Fibroblast of lung (primary cell): ENCODE measurements around the gene STXBP6. TPM values are rescaled to one million over a fixed set of nuclear protein-coding genes. Genes with fewer than 3 reads are reported as not detected.

Experiments used
- DNase-seq, 2 donors: peaks; one replicate each; pipeline versions ENCODE4 v3.0.0 to v3.0.0-alpha.2; 2010; ENCODE audit warnings: low read depth in 2 of 2
- H2AFZ ChIP-seq: 2 replicates; pipeline ENCODE4 v1.5.1; 2012; ENCODE audit warnings: low read length, control low read depth, inconsistent platforms
- H3K27ac ChIP-seq: 2 replicates; pipeline ENCODE4 v1.5.1; 2011; ENCODE audit warnings: low read length, control low read depth; ENCODE audit not compliant: insufficient read depth
- H3K27me3 ChIP-seq: 2 replicates; pipeline ENCODE4 v1.5.1; 2011; ENCODE audit warnings: mild to moderate bottlenecking, low read length; ENCODE audit not compliant: control insufficient read depth, insufficient read depth
- H3K36me3 ChIP-seq: 2 replicates; pipeline ENCODE4 v1.5.1; 2011; ENCODE audit warnings: low read length; ENCODE audit not compliant: control insufficient read depth, insufficient read depth
- H3K4me1 ChIP-seq: 2 replicates; pipeline ENCODE4 v1.5.1; 2011; ENCODE audit warnings: low read length; ENCODE audit not compliant: control insufficient read depth, insufficient read depth; ENCODE audit errors: extremely low read depth
- H3K4me2 ChIP-seq: 2 replicates; pipeline ENCODE4 v1.5.1; 2011; ENCODE audit warnings: low read length, control low read depth; ENCODE audit not compliant: insufficient read depth; ENCODE audit errors: extremely low read depth
- H3K4me3 ChIP-seq, 4 experiments: fragments of 200-600 bp in 1 of 4; sonication (generic) in 1 of 4; replicated peaks in 1 of 4; 2 replicates each; pipeline ENCODE4 v1.5.1; 2011 to 2016; ENCODE audit warnings: low read length in 4 of 4, low read depth in 3 of 4, mild to moderate bottlenecking in 3 of 4, control low read depth in 2 of 4, inconsistent platforms in 1 of 4, mixed read lengths in 1 of 4; ENCODE audit not compliant: insufficient read depth in 1 of 4; ENCODE audit errors: control extremely low read depth in 1 of 4
- H3K79me2 ChIP-seq: 2 replicates; pipeline ENCODE4 v1.5.1; 2012; ENCODE audit warnings: mild to moderate bottlenecking, low read length, inconsistent platforms; ENCODE audit not compliant: control insufficient read depth, insufficient read depth
- H3K9ac ChIP-seq: 2 replicates; pipeline ENCODE4 v1.5.1; 2011; ENCODE audit warnings: mild to moderate bottlenecking, low read length, control low read depth; ENCODE audit not compliant: insufficient read depth
- H3K9me3 ChIP-seq: 2 replicates; pipeline ENCODE4 v1.5.1; 2012; ENCODE audit warnings: low read depth, low read length; ENCODE audit not compliant: control insufficient read depth, insufficient read depth
- H4K20me1 ChIP-seq: 2 replicates; pipeline ENCODE4 v1.5.1; 2011; ENCODE audit warnings: low read length; ENCODE audit not compliant: control insufficient read depth, insufficient read depth; ENCODE audit errors: extremely low read depth
- EZH2 ChIP-seq: IDR thresholded peaks from 2 replicates; pipeline ENCODE4 v1.5.1; 2012; ENCODE audit warnings: low read length, control low read depth, mild to moderate bottlenecking; ENCODE audit errors: missing control alignments
- polyA plus RNA-seq, 2 donors: library from polyadenylated mRNA; depleted of rRNA in 1 of 2; stranded (reverse) in 1 of 2; unstranded in 1 of 2; fragments of >200 nt; gene quantifications; 2 replicates each; pipeline ENCODE4 v1.2.1, GENCODE V29; 2011 to 2012; ENCODE audit warnings: missing spikeins in 1 of 2
- total RNA-seq: library from RNA; depleted of rRNA; stranded (reverse); fragments of >200 nt; gene quantifications from 2 replicates; pipeline ENCODE4 v1.2.1, GENCODE V29; 2014
- TF ChIP-seq, protein P1 (sequence below), 2 donors: IDR thresholded peaks in 1 of 2; conservative IDR thresholded peaks in 1 of 2; 1 replicate in 1 of 2; 2 replicates in 1 of 2; pipeline ENCODE4 v1.5.1; 2011 to 2012; ENCODE audit warnings: low read length in 2 of 2, control low read depth in 1 of 2, inconsistent platforms in 1 of 2, low read depth in 1 of 2, mild to moderate bottlenecking in 1 of 2

STXBP6 gene
- total and polyA plus RNA-seq, 2 donors (not counting 1 experiment from before 2014, with no cell fraction given), result 4.5 to 17.8 TPM

- H3K9me3 ChIP-seq, result no peaks in the 10 kb centered on the region
Observed at GRCh38 chr14:25048170-25049016, 1.6 kb downstream of the STXBP6 start.

DNA sequence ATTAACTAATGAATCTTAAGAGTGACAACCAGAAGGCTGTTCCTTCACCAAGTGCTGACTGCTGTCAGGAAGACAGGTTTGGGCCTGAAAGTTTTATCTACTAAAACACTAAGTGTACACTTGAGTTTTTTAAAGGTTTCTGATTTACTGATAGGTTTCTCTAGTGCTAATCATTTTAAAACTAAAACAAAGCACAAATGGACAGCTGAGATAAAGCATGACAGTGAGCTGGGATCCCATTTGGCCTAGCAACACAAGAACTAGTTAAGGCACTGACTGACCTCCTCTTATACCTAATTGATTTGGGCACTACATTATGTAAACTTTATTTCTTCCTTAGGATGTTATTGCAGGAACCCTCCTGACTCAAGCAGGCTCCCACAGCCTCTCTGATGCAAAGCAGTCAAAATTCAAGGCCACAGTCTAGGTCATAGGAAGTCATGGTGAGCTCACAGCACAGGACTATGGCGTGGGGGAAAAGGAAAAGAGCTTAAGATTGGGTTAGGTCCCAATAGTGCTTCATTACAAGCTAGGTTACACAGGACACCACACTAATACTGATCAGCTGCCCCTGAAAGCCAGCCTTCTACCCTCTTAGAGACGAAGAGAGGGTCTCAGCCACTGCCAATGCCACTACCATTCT lies 3.5 kb downstream of the STXBP6 start:
- Histone ChIP-seq H3K4me1 (no peaks in the 10 kb centered on the region), H3K4me3 (no peak overlapping the region), H2AFZ (no peak overlapping the region), H3K27me3 (no peaks in the 10 kb centered on the region), H3K4me2 (no peak overlapping the region), H3K9me3 (no peaks in the 10 kb centered on the region), H3K9ac (no peak overlapping the region), H3K27ac (no peak overlapping the region), H4K20me1 (no peaks in the 10 kb centered on the region), H3K36me3 (no peaks in the 10 kb centered on the region), H3K79me2 (no peaks in the 10 kb centered on the region)
- DNase-seq, result no peak
- TF ChIP-seq, protein P1, sequence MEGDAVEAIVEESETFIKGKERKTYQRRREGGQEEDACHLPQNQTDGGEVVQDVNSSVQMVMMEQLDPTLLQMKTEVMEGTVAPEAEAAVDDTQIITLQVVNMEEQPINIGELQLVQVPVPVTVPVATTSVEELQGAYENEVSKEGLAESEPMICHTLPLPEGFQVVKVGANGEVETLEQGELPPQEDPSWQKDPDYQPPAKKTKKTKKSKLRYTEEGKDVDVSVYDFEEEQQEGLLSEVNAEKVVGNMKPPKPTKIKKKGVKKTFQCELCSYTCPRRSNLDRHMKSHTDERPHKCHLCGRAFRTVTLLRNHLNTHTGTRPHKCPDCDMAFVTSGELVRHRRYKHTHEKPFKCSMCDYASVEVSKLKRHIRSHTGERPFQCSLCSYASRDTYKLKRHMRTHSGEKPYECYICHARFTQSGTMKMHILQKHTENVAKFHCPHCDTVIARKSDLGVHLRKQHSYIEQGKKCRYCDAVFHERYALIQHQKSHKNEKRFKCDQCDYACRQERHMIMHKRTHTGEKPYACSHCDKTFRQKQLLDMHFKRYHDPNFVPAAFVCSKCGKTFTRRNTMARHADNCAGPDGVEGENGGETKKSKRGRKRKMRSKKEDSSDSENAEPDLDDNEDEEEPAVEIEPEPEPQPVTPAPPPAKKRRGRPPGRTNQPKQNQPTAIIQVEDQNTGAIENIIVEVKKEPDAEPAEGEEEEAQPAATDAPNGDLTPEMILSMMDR (conservative IDR thresholded peaks at IDR 0.05 in 1 of 2, IDR thresholded peaks at IDR 0.05 in 1 of 2; ENCODE audit: low read depth in 1 of 2, low read length in 2 of 2), result no peak
- TF ChIP-seq EZH2, result no peak

More at GRCh38 chr14:25048170-25049016, 1.6 kb downstream of the STXBP6 start:
- DNase-seq, result peak; percentile 76 to 87
- H3K27me3 ChIP-seq, result no peaks in the 10 kb centered on the region
- no peak for TF ChIP-seq EZH2
- TF ChIP-seq, protein P1 (conservative IDR thresholded peaks at IDR 0.05 in 1 of 2, IDR thresholded peaks at IDR 0.05 in 1 of 2; ENCODE audit: low read depth in 1 of 2, low read length in 2 of 2), result no peak
- no peak overlapping the region for H3K9ac ChIP-seq
- peak overlapping the region; percentile 38 for H3K27ac ChIP-seq
- H4K20me1 ChIP-seq, result no peaks in the 10 kb centered on the region
- no peak overlapping the region for H2AFZ ChIP-seq
- H3K4me2 ChIP-seq, result peak overlapping the region; percentile 72
- H3K36me3 ChIP-seq, result no peaks in the 10 kb centered on the region
- H3K4me3 ChIP-seq, result peak overlapping the region; percentile 46 to 70 (median 66)
- H3K79me2 ChIP-seq, result no peaks in the 10 kb centered on the region
- no peaks in the 10 kb centered on the region for H3K4me1 ChIP-seq

GRCh38 chr14:25044106-25044698 lies 5.7 kb downstream of the STXBP6 start:
- Histone ChIP-seq H4K20me1 (no peaks in the 10 kb centered on the region), H3K9ac (no peak overlapping the region), H3K36me3 (no peaks in the 10 kb centered on the region), H2AFZ (no peak overlapping the region), H3K27ac (no peak overlapping the region), H3K9me3 (no peaks in the 10 kb centered on the region), H3K4me3 (no peak overlapping the region), H3K79me2 (no peaks in the 10 kb centered on the region), H3K4me2 (no peak overlapping the region), H3K27me3 (no peaks in the 10 kb centered on the region), H3K4me1 (no peaks in the 10 kb centered on the region)
- TF ChIP-seq EZH2, result no peak
- TF ChIP-seq, protein P1 (conservative IDR thresholded peaks at IDR 0.05 in 1 of 2, IDR thresholded peaks at IDR 0.05 in 1 of 2; ENCODE audit: low read depth in 1 of 2, low read length in 2 of 2), result no peak
- peak in 1 of 2 donors; percentile 12 for DNase-seq
